Measurements from ENCODE around the gene DPP3. TPM values are rescaled to one million over a fixed set of nuclear protein-coding genes. Genes with fewer than 3 reads are reported as not detected.

The DPP3 gene
- total RNA-seq, 1 experiment from 2014 or later, result 135 TPM

- no TSS peak for BruUV-seq (replicated peaks)
- H3K4me1 ChIP-seq (ENCODE audit: insufficient read depth, low read length), result 0 out of 2 replicates have a peak, but pooled peaks cover 3% of the 10 kb centered on the region
- H3K79me2 ChIP-seq (ENCODE audit: low read length), result no peaks in the 10 kb centered on the region
- H4K20me1 ChIP-seq (ENCODE audit: low read length), result no peaks in the 10 kb centered on the region
- no peak overlapping the region for H3K27ac ChIP-seq (ENCODE audit: low read length)
- H3K27me3 ChIP-seq (ENCODE audit: low read length), result no peaks in the 10 kb centered on the region
- no peak for DNase-seq
- H2AFZ ChIP-seq (ENCODE audit: low read length), result no peak overlapping the region
- H3K4me2 ChIP-seq (ENCODE audit: low read length), result no peak overlapping the region
- H3K36me3 ChIP-seq (ENCODE audit: low read depth, low read length), result peaks cover 16% of the 10 kb centered on the region
- no peaks in the 10 kb centered on the region for H3F3A ChIP-seq (ENCODE audit: low read length, unreplicated experiment)
- TF ChIP-seq EZH2 (IDR thresholded peaks at IDR 0.05; ENCODE audit: low read length, unreplicated experiment) (no peak), EZH2phosphoT487 (IDR thresholded peaks at IDR 0.05; ENCODE audit: borderline replicate concordance, low read length) (no peak), CTCF (conservative IDR thresholded peaks at IDR 0.05; ENCODE audit: low read depth, low read length) (no peak)
- intact Hi-C loops (cut with micrococcal nuclease), result no loop called here
- ChIA-PET POLR2A (ENCODE audit: unreplicated experiment) (no interaction called here), CTCF (no interaction called here)
- H3K4me3 ChIP-seq (ENCODE audit: low read length), result no peak overlapping the region
- no peaks in the 10 kb centered on the region for H3K9me3 ChIP-seq (ENCODE audit: low read length)
- no peak overlapping the region for H3K9ac ChIP-seq (ENCODE audit: low read length)
- no peak for ATAC-seq
- H3K9me2 ChIP-seq (replicated peaks; ENCODE audit: low read length), result no peaks in the 10 kb centered on the region
These were observed 25.1 kb downstream of the DPP3 start for GRCh38 chr11:66505276-66505816.

- Histone ChIP-seq H3F3A (ENCODE audit: low read length, unreplicated experiment) (no peaks in the 10 kb centered on the region), H3K27me3 (ENCODE audit: low read length) (no peaks in the 10 kb centered on the region), H3K9me2 (replicated peaks; ENCODE audit: low read length) (no peaks in the 10 kb centered on the region), H3K36me3 (ENCODE audit: low read depth, low read length) (peaks cover 14% of the 10 kb centered on the region), H3K4me1 (ENCODE audit: insufficient read depth, low read length) (peaks cover 10% of the 10 kb centered on the region), H3K79me2 (ENCODE audit: low read length) (peaks cover 12% of the 10 kb centered on the region), H3K27ac (ENCODE audit: low read length) (no peak overlapping the region), H3K9me3 (ENCODE audit: low read length) (no peaks in the 10 kb centered on the region), H2AFZ (ENCODE audit: low read length) (no peak overlapping the region), H3K4me2 (ENCODE audit: low read length) (no peak overlapping the region), H4K20me1 (ENCODE audit: low read length) (no peaks in the 10 kb centered on the region), H3K4me3 (ENCODE audit: low read length) (no peak overlapping the region), H3K9ac (ENCODE audit: low read length) (no peak overlapping the region)
- ChIA-PET POLR2A (ENCODE audit: unreplicated experiment) (no interaction called here), CTCF (no interaction called here)
- DNase-seq, result no peak
- TF ChIP-seq EZH2phosphoT487 (IDR thresholded peaks at IDR 0.05; ENCODE audit: borderline replicate concordance, low read length) (no peak), EZH2 (IDR thresholded peaks at IDR 0.05; ENCODE audit: low read length, unreplicated experiment) (no peak), CTCF (conservative IDR thresholded peaks at IDR 0.05; ENCODE audit: low read depth, low read length) (no peak)
- no peak for ATAC-seq
- intact Hi-C loops (cut with micrococcal nuclease), result no loop called here
- BruUV-seq (replicated peaks), result no TSS peak
These were observed 28.9 kb downstream of the DPP3 start for GRCh38 chr11:66509131-66509561.

- H3K36me3 ChIP-seq (ENCODE audit: low read depth, low read length), result peaks cover 3% of the 10 kb centered on the region; the same call in 1 of the 2 replicates
- POLR2A ChIA-PET (ENCODE audit: unreplicated experiment), result interaction anchor here (0.6 kb wide), 1 partner anchor 99 kb away, joined by 6 read pairs; no protein-coding TSS in a partner anchor
- peak within 1 kb of the TSS; percentile 86 for H2AFZ ChIP-seq (ENCODE audit: low read length)
- CTCF ChIA-PET, result interaction anchor here (1.0 kb wide), 1 partner anchor 30 kb away, joined by 3 read pairs; the partner anchor contains the start of gene DPP3
- intact Hi-C loops (cut with micrococcal nuclease), result no loop called here
- H3K9me3 ChIP-seq (ENCODE audit: low read length), result no peaks in the 10 kb centered on the region
- H4K20me1 ChIP-seq (ENCODE audit: low read length), result no peaks in the 10 kb centered on the region
- peak within 1 kb of the TSS; percentile 88 for H3K4me3 ChIP-seq (ENCODE audit: low read length)
- H3K27ac ChIP-seq (ENCODE audit: low read length), result no peak within 1 kb of the TSS
- H3K4me2 ChIP-seq (ENCODE audit: low read length), result peak within 1 kb of the TSS; percentile 85
- H3K27me3 ChIP-seq (ENCODE audit: low read length), result no peaks in the 10 kb centered on the region
- peak within 1 kb of the TSS; percentile 75 for H3K9ac ChIP-seq (ENCODE audit: low read length)
- peak; percentile 99 for ATAC-seq
- peak; percentile 86 for DNase-seq
- no peaks in the 10 kb centered on the region for H3K9me2 ChIP-seq (replicated peaks; ENCODE audit: low read length)
- H3K79me2 ChIP-seq (ENCODE audit: low read length), result peaks cover 12% of the 10 kb centered on the region
- H3F3A ChIP-seq (ENCODE audit: low read length, unreplicated experiment), result no peaks in the 10 kb centered on the region
- BruUV-seq (replicated peaks), result TSS peak; percentile 42
- H3K4me1 ChIP-seq (ENCODE audit: insufficient read depth, low read length), result peaks cover 10% of the 10 kb centered on the region
- TF ChIP-seq EZH2phosphoT487 (IDR thresholded peaks at IDR 0.05; ENCODE audit: borderline replicate concordance, low read length) (no peak), CTCF (conservative IDR thresholded peaks at IDR 0.05; ENCODE audit: low read depth, low read length) (no peak), EZH2 (IDR thresholded peaks at IDR 0.05; ENCODE audit: low read length, unreplicated experiment) (no peak)
These were observed 30.2 kb downstream of the DPP3 start, which contains the start of gene BBS1 for GRCh38 chr11:66510271-66510989. BBS1 (plus strand) TSS chr11:66510635; CDS start chr11:66510660, 25 bp downstream.

Data from PC-3 (cell line).